HL-60 (cell line): ENCODE measurements around the gene ZNF583.

Experiments
- DNase-seq, 2 experiments: peaks; one replicate each; pipeline ENCODE4 v3.0.0-alpha.2; 2010 to 2020; ENCODE audit warnings: low read depth in 1 of 2, low spot score in 1 of 2
- H3K27ac ChIP-seq: fragments of 250-450 bp; sonication (Bioruptor Pico); replicated peaks from 2 replicates; pipeline ENCODE4 v1.5.1; 2020; ENCODE audit warnings: mild to moderate bottlenecking, moderate library complexity
- H3K27me3 ChIP-seq: fragments of 250-450 bp; sonication (Bioruptor Pico); 2 replicates; pipeline ENCODE4 v1.5.1; 2021; ENCODE audit warnings: mild to moderate bottlenecking, moderate library complexity; ENCODE audit not compliant: insufficient read depth, poor library complexity, severe bottlenecking
- H3K4me3 ChIP-seq: replicated peaks from 2 replicates; pipeline ENCODE4 v1.5.1; 2011; ENCODE audit warnings: mild to moderate bottlenecking, control low read depth, low read length; ENCODE audit not compliant: insufficient read depth
- GABPA ChIP-seq: IDR thresholded peaks from 2 replicates; pipeline ENCODE4 v1.6.1; 2012; ENCODE audit warnings: low read depth
- POLR2AphosphoS5 ChIP-seq: IDR thresholded peaks from 2 replicates; pipeline ENCODE4 v1.6.1; 2012; ENCODE audit warnings: low read depth
- SPI1 ChIP-seq: IDR thresholded peaks from 2 replicates; pipeline ENCODE4 v1.6.1; 2012; ENCODE audit warnings: low read depth, mild to moderate bottlenecking, borderline replicate concordance
- TF ChIP-seq, protein P1 (sequence below): IDR thresholded peaks from 2 replicates; pipeline ENCODE4 v1.6.1; 2012; ENCODE audit warnings: low read depth; ENCODE audit not compliant: insufficient replicate concordance
- TF ChIP-seq, protein P2 (sequence below): IDR thresholded peaks from one replicate; pipeline ENCODE4 v1.5.1; 2011; ENCODE audit warnings: low read length, control low read depth, inconsistent platforms; ENCODE audit not compliant: insufficient read depth

ZNF583 gene

DNA sequence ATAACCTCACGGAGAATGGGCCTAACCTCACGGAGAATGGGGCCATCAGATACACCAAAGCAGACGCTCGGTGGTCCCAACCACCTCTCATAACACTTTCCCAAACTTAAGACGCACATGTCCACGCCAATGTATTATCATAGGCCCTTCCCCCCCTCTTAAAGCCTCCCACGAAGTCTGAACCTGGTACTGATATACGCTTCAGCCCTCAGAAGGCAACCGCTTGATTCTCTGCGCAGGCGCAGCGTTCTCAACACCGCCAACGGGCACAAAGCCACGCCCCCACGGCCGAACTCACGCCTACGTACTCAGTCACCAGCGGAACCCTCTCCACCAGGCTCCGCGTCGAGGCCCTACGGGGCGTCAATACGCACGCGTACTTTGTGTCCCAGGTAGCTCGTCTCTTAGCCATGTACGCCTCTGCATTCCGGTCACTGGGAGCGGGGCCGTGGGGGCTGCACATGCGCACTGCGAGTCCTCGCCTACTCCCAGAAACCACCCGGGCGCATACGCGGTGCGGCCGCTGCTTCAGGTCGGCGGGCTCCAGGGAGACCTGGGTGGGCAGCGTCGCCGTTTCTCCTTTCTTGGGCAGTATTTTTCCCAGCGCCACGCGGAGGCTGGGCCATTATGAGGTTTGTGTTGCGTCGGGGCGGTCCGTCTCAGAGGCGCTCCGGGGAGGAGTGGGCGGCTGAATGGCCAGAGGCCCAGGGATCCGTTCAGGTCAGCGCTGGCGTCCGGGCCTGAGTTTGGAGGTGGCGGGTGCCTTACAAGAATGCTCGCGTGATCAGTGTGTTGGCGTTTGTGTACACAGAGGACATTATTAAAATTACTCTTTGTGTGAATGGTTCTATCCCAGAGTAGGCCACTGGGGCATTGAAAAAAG lies 36.1 kb upstream of the ZNF583 start:
- H3K4me3 ChIP-seq = peak overlapping the region; percentile 36
- H3K27me3 ChIP-seq = no peaks in the 10 kb centered on the region
- H3K27ac ChIP-seq = peak overlapping the region; percentile 64
- no peak for TF ChIP-seq SPI1
- TF ChIP-seq, protein P1, sequence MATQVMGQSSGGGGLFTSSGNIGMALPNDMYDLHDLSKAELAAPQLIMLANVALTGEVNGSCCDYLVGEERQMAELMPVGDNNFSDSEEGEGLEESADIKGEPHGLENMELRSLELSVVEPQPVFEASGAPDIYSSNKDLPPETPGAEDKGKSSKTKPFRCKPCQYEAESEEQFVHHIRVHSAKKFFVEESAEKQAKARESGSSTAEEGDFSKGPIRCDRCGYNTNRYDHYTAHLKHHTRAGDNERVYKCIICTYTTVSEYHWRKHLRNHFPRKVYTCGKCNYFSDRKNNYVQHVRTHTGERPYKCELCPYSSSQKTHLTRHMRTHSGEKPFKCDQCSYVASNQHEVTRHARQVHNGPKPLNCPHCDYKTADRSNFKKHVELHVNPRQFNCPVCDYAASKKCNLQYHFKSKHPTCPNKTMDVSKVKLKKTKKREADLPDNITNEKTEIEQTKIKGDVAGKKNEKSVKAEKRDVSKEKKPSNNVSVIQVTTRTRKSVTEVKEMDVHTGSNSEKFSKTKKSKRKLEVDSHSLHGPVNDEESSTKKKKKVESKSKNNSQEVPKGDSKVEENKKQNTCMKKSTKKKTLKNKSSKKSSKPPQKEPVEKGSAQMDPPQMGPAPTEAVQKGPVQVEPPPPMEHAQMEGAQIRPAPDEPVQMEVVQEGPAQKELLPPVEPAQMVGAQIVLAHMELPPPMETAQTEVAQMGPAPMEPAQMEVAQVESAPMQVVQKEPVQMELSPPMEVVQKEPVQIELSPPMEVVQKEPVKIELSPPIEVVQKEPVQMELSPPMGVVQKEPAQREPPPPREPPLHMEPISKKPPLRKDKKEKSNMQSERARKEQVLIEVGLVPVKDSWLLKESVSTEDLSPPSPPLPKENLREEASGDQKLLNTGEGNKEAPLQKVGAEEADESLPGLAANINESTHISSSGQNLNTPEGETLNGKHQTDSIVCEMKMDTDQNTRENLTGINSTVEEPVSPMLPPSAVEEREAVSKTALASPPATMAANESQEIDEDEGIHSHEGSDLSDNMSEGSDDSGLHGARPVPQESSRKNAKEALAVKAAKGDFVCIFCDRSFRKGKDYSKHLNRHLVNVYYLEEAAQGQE = no peak
- no peak for TF ChIP-seq POLR2AphosphoS5
- no peak for TF ChIP-seq GABPA
- TF ChIP-seq, protein P2, sequence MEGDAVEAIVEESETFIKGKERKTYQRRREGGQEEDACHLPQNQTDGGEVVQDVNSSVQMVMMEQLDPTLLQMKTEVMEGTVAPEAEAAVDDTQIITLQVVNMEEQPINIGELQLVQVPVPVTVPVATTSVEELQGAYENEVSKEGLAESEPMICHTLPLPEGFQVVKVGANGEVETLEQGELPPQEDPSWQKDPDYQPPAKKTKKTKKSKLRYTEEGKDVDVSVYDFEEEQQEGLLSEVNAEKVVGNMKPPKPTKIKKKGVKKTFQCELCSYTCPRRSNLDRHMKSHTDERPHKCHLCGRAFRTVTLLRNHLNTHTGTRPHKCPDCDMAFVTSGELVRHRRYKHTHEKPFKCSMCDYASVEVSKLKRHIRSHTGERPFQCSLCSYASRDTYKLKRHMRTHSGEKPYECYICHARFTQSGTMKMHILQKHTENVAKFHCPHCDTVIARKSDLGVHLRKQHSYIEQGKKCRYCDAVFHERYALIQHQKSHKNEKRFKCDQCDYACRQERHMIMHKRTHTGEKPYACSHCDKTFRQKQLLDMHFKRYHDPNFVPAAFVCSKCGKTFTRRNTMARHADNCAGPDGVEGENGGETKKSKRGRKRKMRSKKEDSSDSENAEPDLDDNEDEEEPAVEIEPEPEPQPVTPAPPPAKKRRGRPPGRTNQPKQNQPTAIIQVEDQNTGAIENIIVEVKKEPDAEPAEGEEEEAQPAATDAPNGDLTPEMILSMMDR = no peak
- peak; percentile 29 to 87 for DNase-seq

DNA sequence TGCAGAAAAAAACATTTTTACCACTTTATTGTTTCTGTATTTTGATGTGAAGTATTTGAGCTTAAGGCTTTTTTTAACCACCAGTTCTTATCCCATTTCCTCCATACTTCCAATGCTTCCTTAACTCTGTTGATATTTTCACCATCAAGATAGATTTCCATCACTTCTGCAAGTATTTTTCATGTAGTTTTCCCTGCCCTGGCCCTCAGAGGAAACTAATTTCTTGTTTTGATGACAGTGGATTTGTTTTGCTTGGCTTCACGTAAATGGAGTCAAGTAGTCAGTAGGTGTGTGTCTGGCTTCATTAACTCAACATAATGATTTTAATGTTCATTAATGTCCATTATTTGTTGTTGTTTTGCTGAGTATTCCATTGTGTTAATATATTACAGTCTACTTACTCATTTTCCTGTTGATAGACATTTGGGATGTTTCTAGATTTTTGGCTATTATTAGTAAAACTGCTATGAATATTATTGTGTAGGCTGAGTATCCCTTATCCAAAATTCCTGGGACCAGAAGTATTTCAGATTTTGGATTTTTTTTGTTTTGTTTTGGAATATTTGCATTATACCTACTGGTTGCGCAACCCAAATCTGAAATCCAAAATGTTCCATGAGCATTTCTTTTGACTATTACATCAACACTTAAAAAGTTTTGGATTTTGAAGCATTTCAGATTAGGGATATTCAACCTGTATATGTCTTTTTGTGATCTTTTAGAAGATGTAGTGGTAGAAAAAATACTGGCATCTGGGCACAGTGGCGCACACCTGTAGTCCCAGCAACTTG lies 34.1 kb upstream of the ZNF583 start:
- DNase-seq = no peak
- no peaks in the 10 kb centered on the region for H3K27me3 ChIP-seq
- H3K4me3 ChIP-seq = no peak overlapping the region
- no peak overlapping the region for H3K27ac ChIP-seq
- TF ChIP-seq GABPA (no peak), POLR2AphosphoS5 (no peak), SPI1 (no peak)
- TF ChIP-seq, protein P2 = no peak
- TF ChIP-seq, protein P1 = no peak

DNA sequence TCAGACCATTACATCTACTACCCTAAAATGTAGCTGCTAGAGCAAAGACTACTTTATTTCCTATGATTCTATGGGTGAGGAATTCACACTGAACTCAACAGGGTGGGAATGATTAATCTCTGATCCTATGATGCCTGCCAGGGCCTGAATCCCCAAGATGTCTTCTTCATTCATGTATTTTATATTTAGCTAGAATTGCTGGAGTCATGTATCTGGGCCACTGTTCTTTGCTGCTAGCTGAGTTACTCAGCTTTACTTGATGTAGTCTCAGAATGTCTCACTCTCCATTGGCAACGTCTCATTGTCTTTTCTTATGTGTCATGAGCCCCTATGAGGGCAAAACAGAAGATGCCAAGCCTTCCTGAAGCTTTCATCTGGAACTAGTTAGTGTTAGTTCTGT lies 31.9 kb upstream of the ZNF583 start:
- H3K27ac ChIP-seq = no peak overlapping the region

More for the DNA sequence above, 31.9 kb upstream of the ZNF583 start:
- DNase-seq = no peak
- H3K27me3 ChIP-seq = no peaks in the 10 kb centered on the region
- no peak overlapping the region for H3K4me3 ChIP-seq
- TF ChIP-seq, protein P2 = no peak
- TF ChIP-seq GABPA (no peak), POLR2AphosphoS5 (no peak), SPI1 (no peak)
- TF ChIP-seq, protein P1 = no peak
